GM19397 (cell line): Measurements from ENCODE around the gene LMO3.

ENCODE experiments used
- ATAC-seq: cut with Tn5 transposase; IDR thresholded peaks from one replicate; pipeline ENCODE4 v1.9.1; 2021; ENCODE audit warnings: mild to moderate bottlenecking, moderate library complexity; ENCODE audit not compliant: unreplicated experiment

LMO3 gene

DNA sequence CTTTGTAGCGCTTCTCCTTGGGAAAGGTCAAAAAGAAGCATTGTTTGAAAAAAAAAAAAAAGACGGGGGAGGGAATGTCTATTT, at the start of gene LMO3:
Gene LMO3 (minus strand): TSS at position 46 of the 84 bp plus-strand sequence. CDS start 5,302 bp downstream, outside the sequence.
- no peak for ATAC-seq

DNA sequence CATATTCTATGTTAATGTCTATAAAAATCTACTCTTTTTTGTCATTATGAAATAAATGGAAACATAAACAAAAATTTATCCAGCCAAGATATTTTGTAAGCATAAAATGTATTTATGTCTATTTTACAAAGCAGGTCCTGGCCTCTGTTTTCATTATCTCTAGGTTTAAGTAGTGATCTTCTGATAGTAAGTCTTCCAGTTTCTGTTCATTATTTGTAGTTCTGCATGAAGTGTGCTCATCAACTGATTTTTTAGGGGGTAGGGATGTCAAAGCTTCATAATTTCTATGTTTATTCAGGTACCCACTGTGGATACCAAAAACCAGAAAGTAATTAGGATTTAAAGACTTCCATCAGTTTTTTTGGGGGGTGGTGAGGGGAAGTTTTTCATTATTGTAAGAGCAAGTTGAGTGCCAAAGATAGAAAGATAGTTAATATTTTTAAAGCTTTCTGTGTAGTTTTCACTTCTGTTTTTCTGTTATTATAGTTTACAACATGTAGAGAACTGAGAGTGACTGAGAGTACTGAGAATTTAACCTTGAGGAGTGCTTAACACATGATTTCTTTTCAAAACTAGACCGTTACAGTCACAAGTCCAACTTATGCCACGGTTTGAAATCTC, 30.6 kb upstream of the LMO3 start:
- peak; percentile 85 for ATAC-seq

DNA sequence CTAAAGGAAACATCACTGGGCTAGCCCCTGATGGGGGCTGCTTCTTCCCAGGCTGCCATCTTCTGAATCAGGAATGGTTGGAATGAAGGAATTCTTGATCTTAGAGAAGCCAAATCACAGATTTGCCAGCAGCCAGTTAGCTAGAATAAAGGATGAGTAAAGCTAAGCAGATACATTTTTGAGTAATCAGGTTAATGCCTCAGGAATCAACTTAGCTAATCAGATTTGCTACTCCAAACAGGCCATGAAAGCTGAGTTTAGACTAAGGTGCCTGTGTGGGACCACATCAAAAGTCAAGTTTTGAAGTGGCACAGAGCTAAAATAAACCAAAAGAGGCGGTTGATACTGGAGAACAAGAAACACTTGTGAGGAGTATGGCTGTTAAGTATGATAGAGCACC, 28.8 kb upstream of the LMO3 start:
- ATAC-seq = no peak

DNA sequence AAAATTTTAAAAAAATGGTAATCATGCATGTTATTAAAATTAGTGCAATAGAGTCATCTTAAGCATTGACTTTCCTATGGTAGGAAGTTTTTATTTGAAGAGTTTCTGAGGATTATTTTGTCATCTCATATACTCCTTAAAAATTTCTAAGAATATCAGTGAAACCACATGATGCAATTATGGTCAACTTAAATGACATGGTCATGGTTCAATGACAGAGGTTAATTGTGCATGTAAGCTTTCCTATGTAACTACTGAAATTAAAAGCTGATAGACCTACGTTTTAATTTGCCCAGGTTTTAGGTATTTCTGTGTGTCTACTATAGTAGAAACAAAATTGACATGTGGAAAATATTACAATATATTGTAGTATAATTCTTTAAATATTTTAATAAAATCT, 21.0 kb upstream of the LMO3 start:
- no peak for ATAC-seq

DNA sequence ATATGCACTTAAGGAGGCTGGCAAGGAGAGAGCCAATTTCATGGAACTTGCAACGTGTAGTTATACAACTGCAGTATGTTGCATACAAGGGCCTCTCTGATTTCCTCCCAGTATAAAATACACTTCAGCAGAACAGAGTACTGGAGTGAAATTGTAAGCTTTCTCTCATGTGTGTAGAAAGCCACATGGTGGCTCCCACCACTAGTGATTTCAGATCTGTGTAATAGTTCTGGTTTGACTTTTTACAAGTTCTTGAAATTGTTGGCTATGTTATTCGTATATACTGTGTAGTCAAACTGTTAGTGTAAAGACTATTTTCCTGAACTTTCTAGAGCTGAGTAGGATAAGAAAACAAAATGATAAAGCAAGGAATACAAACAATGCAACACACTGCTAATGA, 16.4 kb upstream of the LMO3 start:
- no peak for ATAC-seq

DNA sequence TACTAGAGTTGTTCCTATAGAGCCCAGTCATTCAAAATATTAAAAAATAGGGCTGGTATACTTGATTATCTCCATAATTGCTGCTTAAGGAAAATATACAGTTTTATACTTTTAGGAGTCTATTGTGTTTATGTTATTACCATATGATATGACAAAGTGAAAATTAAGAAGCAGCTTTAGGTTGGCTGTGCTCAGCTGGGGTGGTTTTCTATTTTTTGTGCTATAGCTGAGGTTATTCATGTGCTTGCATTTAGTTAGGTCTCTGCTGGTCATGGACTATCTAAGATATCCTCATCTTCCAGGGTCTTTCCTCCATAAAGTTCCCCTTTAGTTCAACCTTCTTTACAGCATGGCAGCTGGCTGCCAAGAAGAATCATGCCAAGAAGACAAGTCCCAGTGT, 13.6 kb upstream of the LMO3 start:
- ATAC-seq = no peak

DNA sequence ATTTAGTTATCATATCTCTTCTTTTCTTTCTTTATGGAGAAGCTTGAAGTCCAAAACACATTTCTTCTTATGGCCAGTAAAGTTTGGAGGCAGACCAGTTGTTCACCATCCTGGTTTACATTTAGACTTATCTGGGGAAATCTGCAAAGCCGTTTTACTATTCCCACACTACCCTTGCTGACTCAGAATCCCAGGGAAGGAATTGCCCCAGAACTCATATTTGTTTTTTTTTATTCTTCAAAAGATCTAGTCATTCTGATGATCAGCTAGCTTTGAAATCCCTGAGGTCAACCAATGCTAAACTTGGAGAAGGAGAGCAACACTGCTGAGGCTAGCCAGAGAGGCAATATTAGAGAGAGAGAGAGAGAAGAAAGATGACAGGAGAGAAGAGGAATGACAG, 12.3 kb upstream of the LMO3 start:
- ATAC-seq = no peak

DNA sequence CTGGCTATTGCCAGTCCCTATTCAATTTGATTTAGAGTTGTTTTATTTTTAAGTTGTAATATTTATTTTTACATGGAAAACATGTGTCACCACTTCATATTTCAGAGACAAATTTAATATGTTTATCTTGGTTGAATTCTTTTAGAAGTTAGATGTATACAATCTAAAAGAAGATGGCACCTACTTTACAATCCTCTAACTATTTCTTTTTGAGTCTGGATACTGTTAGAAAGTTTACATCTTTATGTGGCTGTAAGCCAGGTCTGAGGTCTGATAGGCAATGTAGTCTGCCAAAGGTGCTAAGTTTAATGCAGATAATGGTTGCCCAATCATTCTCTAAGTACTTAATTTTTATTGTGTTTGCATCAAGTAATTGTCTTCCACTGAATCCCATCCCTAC, 7.2 kb upstream of the LMO3 start:
- ATAC-seq = no peak

DNA sequence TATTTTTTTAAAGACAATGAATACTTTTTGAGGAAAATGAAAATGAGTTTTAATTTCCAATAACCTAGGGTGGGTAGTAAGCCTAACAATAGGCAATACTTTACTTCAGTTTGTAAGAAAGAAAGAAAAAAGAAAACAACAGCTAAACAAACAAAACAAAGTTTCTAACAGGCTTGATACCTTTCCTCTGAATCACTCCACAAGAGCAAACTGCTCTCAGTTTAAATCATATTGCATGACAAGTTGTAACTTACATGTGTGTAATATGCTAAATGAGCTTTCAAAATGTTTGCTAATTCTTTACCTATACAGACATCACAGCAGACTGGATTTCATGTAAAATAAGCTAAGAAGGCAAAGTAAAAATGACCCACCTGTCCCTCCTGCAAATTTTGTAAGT, 6.7 kb upstream of the LMO3 start:
- ATAC-seq = no peak

DNA sequence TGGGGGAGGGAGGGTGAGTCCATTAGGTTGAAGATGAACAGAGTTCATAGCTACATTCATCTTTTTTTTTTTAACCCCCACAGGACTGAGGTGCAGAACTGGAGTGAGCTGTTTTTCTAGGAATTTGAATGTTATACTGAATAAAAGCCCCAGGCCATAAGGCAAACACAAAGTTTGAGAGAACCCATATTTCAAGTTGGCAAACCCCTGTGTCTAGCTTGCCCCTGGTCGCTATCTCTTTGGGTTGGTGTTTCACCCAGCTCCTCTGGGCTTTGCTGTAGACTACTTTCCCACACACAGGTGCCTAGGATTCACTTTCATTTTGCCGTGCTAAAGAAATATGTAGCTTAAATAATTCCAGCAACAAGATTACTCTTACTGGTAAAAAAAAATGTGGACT, 5.2 kb upstream of the LMO3 start:
- peak; percentile 48 for ATAC-seq

DNA sequence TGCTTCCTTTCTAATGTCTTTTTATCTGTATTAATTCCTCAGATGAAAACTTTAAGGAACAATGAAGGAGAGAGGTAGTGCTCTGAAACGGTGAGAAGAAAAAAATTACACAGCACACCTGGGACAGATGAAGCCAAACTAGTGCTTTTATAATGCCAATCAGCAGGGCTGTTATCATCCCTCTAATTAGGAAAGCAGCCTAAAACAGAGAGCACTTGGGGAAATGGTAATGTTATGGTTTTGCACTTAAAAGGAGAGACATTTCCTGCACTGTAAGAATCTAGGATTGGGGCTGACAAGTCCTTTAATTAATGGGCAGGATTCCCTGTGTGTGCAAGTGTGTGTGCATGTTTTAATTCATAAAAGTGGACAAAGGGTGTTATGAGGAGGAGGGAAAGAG, 4.8 kb upstream of the LMO3 start:
- no peak for ATAC-seq

DNA sequence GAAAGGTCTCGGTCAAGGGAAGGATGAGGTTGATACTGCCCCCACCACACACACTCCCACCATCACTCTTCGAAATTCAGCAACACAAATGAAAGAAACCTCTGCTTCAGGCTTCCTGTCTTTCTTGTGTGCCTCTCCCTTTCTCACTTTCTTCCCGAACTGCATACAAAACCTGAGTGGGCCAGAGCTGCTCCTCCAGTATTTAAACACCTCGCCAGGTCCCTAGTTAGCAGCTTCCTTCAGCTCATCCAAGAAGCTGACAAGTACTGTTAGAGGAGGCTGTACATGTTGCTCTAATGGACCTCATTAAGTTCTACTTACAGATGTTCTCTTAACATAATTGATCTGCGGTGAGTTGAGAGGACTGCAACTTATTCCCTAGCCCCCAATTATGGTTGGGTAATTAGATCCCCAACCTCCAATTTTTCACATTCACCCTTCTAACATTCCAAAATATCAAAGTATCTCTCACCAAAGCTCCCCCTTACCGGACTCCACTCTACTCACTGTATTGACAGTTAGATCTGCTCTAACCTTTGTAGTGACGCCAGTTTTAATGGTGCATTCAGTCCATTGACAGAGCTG, 4.1 kb upstream of the LMO3 start:
- no peak for ATAC-seq

DNA sequence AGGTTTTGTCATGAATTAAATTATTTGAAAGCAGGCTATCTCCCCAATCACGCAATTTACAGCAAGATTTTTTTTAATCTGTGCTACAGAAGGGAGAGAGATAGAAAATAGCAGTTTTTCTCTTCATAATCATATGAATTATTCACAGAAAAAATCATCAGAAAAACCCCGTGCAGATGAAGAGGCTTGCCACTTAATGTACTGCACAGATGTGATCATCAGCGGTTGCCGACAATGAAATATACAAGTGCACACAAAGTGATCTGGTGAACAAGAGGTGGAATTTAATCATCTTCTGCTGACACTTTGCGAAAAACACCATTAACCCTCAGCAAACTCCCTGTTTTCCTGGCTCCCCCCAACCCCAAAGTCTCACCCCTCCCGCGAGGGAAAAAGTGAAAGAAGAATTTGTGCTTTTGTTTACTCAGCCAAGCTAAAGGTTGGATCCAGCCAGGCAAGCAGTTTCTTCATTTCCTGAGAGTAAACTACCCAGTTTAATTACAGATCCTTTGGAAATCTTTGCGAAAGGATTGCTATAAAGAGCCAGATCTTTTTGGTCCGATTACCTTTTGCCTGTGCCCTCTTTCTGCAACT, 3.1 kb upstream of the LMO3 start:
- no peak for ATAC-seq

DNA sequence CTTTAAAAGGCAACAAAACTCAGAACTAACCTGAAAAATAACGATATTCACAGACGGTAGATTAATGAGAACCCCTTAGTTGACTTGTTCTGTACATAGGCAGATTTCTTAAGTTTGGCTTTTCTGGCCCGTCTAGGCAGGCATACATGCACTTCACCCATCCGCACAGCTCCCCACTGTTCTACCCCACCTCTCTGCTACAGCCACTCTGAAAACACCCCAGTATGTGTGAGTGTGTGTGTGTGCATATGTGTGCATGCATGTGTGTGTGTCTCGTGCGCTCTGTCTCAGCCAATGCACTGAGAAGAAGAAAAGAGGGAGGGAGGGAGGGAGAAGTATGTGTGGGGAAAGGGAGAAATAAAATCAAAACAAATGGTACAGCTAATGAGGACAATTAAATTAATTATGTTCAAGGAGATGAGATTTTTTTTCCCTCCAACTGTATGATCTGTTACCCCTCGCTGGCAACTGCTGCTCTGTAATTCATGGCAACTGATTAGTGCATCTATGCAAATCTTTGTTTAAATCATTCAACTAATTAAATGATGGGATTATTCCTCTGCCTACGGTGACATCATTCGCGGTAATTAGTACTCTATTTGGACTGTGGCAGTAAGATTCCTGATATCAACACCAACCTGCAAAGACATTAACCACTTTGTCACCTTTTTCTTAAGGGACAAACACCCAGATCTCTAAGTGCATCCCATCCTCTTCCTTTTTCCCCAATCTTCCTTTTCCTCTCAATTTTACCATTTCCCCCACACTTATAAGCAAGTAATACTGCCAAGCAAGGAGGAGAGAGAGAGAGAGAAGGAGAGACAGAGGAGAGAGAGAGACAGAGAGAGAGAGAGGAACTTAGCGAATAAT, 2.2 kb upstream of the LMO3 start:
- no peak for ATAC-seq

DNA sequence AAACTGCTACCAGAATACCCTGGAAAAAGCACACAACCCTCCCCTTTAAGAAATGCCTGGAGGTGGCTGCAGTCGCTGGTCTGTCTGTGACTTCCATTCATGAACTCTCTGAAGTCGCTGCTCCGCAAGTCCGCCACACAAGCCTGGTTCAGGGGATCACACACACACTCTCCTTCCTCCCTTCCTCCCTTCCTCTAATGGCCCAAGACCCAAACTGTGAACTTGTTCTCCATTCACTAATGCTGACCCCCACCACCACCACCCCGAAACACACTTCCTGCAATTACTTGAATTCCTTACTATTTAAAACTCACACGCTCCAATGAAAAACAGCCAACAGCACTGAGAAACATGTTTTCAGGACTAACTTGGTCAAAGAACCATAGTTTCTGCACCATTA, 1.0 kb upstream of the LMO3 start:
- ATAC-seq = no peak

DNA sequence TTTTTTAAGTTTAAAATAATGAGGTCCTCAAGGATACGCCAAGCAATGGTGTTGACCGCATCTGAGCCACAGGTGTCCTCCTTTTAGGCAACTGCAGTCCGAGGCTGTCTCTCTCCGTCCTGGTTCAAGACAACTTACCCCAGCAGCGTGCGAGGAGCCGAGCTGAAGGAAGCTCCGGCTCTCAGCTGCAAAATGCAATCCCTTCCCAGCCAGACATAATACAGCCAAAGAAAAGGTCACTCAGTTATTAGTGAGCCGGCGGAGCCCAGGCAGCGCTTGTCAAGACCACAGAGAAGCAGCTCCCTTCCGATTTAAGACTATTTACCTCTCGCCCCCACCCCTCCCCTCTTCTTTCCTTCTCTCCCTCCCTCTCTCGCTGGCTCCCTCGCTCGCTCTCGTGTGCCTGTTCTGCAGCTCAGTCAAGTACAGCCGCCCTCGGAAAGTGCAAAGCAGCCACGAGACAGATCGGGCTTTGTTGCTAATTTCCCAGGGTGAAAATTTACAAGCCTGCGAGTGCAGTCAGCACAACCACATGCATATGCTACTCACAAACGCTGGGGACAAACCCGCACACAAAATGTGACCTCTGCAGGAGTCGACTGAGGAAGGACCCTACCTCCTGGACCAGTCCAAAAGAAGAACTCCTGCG, 363 bp upstream of the LMO3 start:
- peak; percentile 48 for ATAC-seq

DNA sequence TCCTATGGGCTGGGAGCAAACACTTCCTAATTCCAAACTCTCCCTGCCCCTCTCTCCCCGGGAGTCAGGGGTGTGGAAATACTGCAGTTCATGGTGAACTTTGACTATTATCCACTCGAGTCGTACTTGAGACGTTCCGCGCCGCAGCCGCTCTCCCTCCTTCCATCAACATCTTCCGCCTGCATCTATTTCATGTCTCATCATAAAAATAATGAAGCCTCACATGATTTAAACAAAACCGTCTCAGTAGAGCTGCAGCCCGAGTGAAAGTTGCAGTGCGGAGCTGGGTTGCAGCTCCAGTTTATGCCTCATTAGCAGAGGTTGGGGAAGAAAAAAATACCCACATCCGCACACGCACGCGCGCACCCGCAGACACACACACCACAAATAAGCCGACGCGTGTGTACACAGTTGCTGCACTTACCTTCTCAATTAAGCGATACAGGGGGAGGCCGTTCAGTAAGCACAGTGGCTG, 283 bp downstream of the LMO3 start:
- no peak for ATAC-seq

DNA sequence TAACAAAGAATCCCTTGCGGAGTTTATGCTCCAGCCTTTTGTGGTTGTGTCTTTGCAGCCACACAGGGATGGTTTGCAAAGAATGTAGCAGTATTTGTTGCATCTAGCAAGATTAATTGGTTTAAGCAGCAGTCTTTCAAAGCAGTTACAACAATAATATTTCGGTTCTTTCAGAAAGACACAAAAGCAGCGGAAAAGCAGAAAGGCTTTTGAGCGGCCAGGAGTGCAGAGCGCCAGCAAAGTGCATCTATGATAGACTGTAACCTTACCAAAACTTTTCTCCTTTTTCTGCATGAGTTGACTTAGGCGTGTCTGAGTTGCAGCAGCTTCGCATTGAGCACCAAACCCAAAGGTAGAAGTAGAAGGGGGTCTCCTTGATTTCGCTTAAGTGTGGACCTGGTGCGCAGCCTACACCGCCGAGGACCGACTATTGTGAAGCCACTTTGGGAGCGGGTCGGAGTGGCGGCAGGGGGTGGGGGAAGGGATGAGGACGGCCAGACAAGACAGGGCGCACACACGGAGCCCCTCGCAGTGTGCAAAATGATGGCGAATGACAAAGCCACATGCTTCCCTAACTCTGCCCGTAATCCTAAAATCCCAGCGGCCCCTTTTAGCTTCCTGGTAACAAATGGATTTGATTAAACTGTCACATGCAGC, 1.2 kb downstream of the LMO3 start:
- ATAC-seq = no peak

DNA sequence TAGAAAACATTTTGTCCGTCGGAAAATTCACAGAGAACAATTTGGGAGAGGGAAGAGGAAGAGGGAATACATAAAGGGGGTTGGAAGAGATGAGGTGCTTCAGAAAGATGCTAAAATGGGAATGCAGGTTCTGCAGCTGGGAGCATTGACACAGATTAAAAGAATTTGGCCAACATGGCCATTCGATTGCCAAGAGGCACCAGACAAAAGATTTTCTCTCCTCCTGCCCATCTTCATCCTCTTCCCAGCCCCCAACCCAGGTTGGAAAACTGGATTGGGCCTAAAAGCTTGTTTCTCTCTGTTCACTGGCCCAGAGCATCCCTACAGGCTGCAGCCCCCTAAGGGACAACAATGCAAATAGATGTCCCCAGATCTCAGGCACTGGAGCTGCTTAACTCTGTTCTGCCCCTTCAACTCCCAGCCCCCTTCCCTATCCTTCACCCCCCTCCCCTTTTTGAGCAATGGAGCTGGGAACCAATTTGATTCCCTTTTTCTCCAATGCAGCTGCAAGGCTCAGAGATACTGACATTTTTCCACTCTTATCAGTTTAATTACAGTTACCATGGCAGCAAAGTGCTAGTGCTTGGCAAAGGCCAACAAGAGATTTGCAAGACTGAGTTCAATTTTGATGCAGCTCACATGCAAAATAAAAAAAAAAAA, 1.9 kb downstream of the LMO3 start:
- ATAC-seq = no peak

DNA sequence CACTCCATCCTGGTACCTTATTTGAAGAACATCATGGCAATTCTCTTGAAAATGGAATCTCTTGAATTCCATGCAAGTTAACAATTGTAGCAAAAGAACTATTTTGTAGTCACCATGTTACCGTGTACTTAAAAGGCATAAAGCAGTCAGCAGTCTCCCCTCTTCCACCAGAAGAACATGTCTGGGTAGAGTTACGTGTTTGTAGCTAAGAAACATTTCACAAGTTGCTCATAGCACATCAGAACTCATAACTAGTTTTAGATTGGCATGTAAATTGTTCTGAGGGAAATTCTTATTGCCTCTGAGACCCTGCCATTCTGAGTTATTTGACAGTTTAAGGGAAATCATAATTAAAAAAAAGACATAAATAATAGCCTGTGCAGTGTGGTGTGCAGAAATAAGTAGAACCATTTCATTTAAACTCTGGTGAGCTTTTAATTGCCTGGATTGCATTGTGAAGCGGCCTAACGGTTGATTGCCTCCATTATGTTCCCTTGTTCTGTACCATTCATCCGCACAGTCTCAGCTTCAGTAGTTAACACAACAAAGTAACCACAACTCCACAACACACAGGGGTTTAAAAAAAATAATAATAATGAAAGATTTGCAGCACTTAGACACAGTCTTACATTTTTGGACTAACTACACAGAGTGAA, 2.6 kb downstream of the LMO3 start:
- ATAC-seq = no peak
